T-helper 1 cell treated with Interleukin-12 subunit alpha and Interleukin-12 subunit beta and Interleukin-4 antibody, amounts not matched to agents 30 μg/mL and 1 μg/mL, for 36 hours (primary cell): ENCODE data around the gene LIMS1.
"Not testable (repeated sequence)": the region's sequence is repeated elsewhere in the genome, so short reads cannot be mapped to it uniquely, and the experiment has no call there.

ENCODE experiments used
- H3K27ac Mint-ChIP-seq: one replicate; pipeline ENCODE4 v1.8.0; 2021; ENCODE audit warnings: mild to moderate bottlenecking, mixed read lengths
- H3K27me3 Mint-ChIP-seq: one replicate; pipeline ENCODE4 v1.8.0; 2021; ENCODE audit warnings: low read depth, mixed read lengths
- H3K36me3 Mint-ChIP-seq: one replicate; pipeline ENCODE4 v1.8.0; 2021; ENCODE audit warnings: low read depth, mixed read lengths
- H3K4me1 Mint-ChIP-seq: one replicate; pipeline ENCODE4 v1.8.0; 2021; ENCODE audit warnings: low read depth, mixed read lengths
- H3K4me3 Mint-ChIP-seq: one replicate; pipeline ENCODE4 v1.8.0; 2021; ENCODE audit warnings: mild to moderate bottlenecking, moderate library complexity, mixed read lengths
- H3K9me3 Mint-ChIP-seq: one replicate; pipeline ENCODE4 v1.8.0; 2021; ENCODE audit warnings: mixed read lengths

Gene LIMS1

GRCh38 chr2:108656282-108656681, 122.0 kb downstream of the LIMS1 start:
- H3K4me3 Mint-ChIP-seq, H3K36me3 Mint-ChIP-seq, H3K27ac Mint-ChIP-seq, H3K27me3 Mint-ChIP-seq, H3K9me3 Mint-ChIP-seq: not testable (repeated sequence)
- peaks cover 14% of the 10 kb centered on the region for H3K4me1 Mint-ChIP-seq

GRCh38 chr2:108657517-108657916, 123.2 kb downstream of the LIMS1 start:
- H3K27me3 Mint-ChIP-seq, H3K4me3 Mint-ChIP-seq, H3K36me3 Mint-ChIP-seq, H3K9me3 Mint-ChIP-seq, H3K27ac Mint-ChIP-seq: not testable (repeated sequence)
- peaks cover 16% of the 10 kb centered on the region for H3K4me1 Mint-ChIP-seq

- H3K36me3 Mint-ChIP-seq: peaks cover 13% of the 10 kb centered on the region
- H3K27ac Mint-ChIP-seq, H3K4me3 Mint-ChIP-seq, H3K9me3 Mint-ChIP-seq, H3K27me3 Mint-ChIP-seq: not testable (repeated sequence)
- peaks cover 15% of the 10 kb centered on the region for H3K4me1 Mint-ChIP-seq
Observed at GRCh38 chr2:108658553-108658952, 124.3 kb downstream of the LIMS1 start.

DNA sequence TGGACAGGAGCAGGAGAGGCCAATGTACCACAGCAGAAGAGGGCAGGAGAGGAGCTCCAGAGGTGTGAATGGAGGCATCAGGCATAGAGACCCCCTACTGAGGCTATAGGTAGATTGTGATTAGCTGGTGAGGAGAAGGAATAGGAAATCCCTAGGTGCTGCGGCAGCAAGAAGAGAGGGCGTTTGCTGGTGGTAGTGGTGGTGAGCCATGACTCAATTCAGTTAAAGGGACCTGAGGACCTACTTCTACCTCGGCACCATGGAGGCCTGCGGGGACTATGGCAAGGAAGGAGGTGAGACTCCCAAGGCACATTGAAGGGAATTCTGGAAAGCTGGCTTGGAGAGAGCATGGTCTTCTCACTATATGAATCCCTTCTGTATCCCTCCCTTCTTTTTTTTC, 127.2 kb downstream of the LIMS1 start:
- H3K27me3 Mint-ChIP-seq, H3K4me3 Mint-ChIP-seq, H3K9me3 Mint-ChIP-seq: not testable (repeated sequence)
- peaks cover 14% of the 10 kb centered on the region for H3K36me3 Mint-ChIP-seq
- H3K27ac Mint-ChIP-seq: peak overlapping the region; percentile 46
- H3K4me1 Mint-ChIP-seq: peaks cover 17% of the 10 kb centered on the region

- Mint-ChIP-seq H3K4me3 (peak overlapping the region; percentile 25), H3K36me3 (peaks cover 14% of the 10 kb centered on the region), H3K4me1 (peaks cover 17% of the 10 kb centered on the region)
- H3K27ac Mint-ChIP-seq, H3K27me3 Mint-ChIP-seq, H3K9me3 Mint-ChIP-seq: not testable (repeated sequence)
Observed at GRCh38 chr2:108662207-108662612, 127.9 kb downstream of the LIMS1 start.

DNA sequence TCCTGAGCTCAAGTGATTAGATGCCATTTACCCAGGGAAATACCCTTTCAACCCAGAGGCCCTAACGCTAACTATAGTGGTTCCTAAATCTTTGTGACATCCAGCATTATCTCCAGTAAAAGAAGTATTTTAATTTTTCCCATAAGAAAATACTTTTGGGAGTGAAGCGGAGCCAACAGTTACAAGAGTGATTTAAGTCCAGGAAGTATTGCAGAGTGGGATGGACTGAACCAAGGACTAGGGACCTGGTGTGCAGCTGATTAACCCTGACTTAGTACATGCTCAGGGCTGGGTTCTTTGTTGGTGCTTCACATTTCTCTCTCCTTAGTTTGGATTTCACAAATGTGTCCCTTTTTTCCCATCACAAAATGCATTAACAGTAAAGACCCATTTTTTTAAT, 129.1 kb downstream of the LIMS1 start:
- not testable (repeated sequence) for H3K27ac Mint-ChIP-seq, H3K27me3 Mint-ChIP-seq, H3K9me3 Mint-ChIP-seq, H3K4me3 Mint-ChIP-seq
- H3K4me1 Mint-ChIP-seq: peaks cover 17% of the 10 kb centered on the region
- H3K36me3 Mint-ChIP-seq: peaks cover 16% of the 10 kb centered on the region

- not testable (repeated sequence) for H3K9me3 Mint-ChIP-seq, H3K27ac Mint-ChIP-seq, H3K4me3 Mint-ChIP-seq, H3K27me3 Mint-ChIP-seq
- peaks cover 19% of the 10 kb centered on the region for H3K4me1 Mint-ChIP-seq
- H3K36me3 Mint-ChIP-seq: peaks cover 20% of the 10 kb centered on the region
Observed at GRCh38 chr2:108664089-108664488, 129.8 kb downstream of the LIMS1 start.

GRCh38 chr2:108664979-108665378, 130.7 kb downstream of the LIMS1 start:
- H3K27ac Mint-ChIP-seq, H3K9me3 Mint-ChIP-seq, H3K27me3 Mint-ChIP-seq, H3K4me3 Mint-ChIP-seq: not testable (repeated sequence)
- peaks cover 18% of the 10 kb centered on the region for H3K36me3 Mint-ChIP-seq
- H3K4me1 Mint-ChIP-seq: peaks cover 19% of the 10 kb centered on the region

DNA sequence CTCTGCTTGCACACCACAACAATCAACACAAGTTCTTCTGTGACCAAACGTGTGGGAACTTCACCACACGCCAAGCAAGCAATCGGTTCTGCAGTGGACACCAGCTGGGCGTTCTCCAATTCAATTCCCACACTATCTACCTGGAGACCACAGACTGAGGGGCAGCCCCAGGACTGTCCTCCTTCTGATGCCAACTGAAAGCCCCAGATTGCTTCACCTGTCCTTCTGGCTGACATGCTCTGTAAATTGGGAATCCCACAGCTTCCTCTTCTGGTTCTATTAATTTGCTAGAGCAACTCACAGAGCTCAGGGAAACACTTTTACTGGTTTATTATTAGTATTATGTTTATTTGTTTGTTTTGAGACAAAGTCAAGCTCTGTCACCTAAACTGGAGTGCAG, 131.7 kb downstream of the LIMS1 start:
- H3K27ac Mint-ChIP-seq, H3K9me3 Mint-ChIP-seq, H3K27me3 Mint-ChIP-seq, H3K4me3 Mint-ChIP-seq: not testable (repeated sequence)
- H3K4me1 Mint-ChIP-seq: peaks cover 18% of the 10 kb centered on the region
- peaks cover 14% of the 10 kb centered on the region for H3K36me3 Mint-ChIP-seq

GRCh38 chr2:108667140-108667539, 132.9 kb downstream of the LIMS1 start:
- not testable (repeated sequence) for H3K9me3 Mint-ChIP-seq, H3K27me3 Mint-ChIP-seq, H3K27ac Mint-ChIP-seq, H3K4me3 Mint-ChIP-seq
- Mint-ChIP-seq H3K4me1 (peaks cover 13% of the 10 kb centered on the region), H3K36me3 (peaks cover 14% of the 10 kb centered on the region)

DNA sequence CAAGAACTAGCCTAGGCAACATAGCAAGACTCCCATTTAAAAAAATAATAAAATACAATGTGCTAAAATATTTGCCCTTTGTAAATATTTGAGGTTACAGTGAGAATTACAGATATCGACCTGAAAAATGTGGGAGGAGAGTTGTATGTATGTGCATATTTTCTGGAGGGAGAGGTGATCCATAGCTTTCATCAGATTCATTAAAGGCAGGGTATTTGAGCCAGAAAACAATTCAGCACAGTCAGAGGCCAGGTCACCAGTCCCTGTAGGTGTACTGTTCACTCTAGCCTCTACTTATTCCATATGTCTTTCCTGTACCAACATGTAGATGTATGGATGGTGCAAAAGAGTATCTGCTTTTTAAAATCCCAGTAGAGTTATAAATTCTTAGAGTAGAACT, 136.0 kb downstream of the LIMS1 start:
- not testable (repeated sequence) for H3K4me3 Mint-ChIP-seq, H3K9me3 Mint-ChIP-seq, H3K36me3 Mint-ChIP-seq, H3K27me3 Mint-ChIP-seq, H3K27ac Mint-ChIP-seq, H3K4me1 Mint-ChIP-seq

GRCh38 chr2:108672200-108672805, 138.0 kb downstream of the LIMS1 start:
- H3K4me1 Mint-ChIP-seq, H3K4me3 Mint-ChIP-seq, H3K9me3 Mint-ChIP-seq, H3K27me3 Mint-ChIP-seq, H3K27ac Mint-ChIP-seq: not testable (repeated sequence)
- H3K36me3 Mint-ChIP-seq: peaks cover 13% of the 10 kb centered on the region

DNA sequence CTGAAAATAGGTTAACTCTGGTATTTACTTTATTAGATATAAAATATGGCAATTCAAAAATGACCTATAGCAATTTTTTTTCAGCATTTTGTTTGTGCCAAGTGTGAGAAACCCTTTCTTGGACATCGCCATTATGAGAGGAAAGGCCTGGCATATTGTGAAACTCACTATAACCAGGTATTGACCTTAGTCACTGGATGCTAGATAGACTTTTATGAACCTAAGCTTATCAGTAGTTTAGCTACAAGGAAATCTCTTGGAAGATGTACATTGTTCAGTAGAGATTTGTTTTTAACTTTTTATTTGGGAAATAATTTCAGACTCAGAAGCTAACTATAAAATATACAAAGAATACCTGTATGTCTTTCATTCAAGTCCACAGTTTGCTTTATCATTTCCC, 142.3 kb downstream of the LIMS1 start:
- peaks cover 19% of the 10 kb centered on the region for H3K4me1 Mint-ChIP-seq
- not testable (repeated sequence) for H3K27me3 Mint-ChIP-seq, H3K4me3 Mint-ChIP-seq, H3K27ac Mint-ChIP-seq, H3K9me3 Mint-ChIP-seq
- peaks cover 15% of the 10 kb centered on the region for H3K36me3 Mint-ChIP-seq

- peaks cover 15% of the 10 kb centered on the region for H3K36me3 Mint-ChIP-seq
- peaks cover 19% of the 10 kb centered on the region for H3K4me1 Mint-ChIP-seq
- not testable (repeated sequence) for H3K27ac Mint-ChIP-seq, H3K9me3 Mint-ChIP-seq, H3K4me3 Mint-ChIP-seq, H3K27me3 Mint-ChIP-seq
Observed at GRCh38 chr2:108677239-108677744, 143.0 kb downstream of the LIMS1 start.

GRCh38 chr2:108678198-108678651, 144.0 kb downstream of the LIMS1 start:
- H3K36me3 Mint-ChIP-seq: peaks cover 15% of the 10 kb centered on the region
- H3K9me3 Mint-ChIP-seq, H3K4me3 Mint-ChIP-seq, H3K27me3 Mint-ChIP-seq: not testable (repeated sequence)
- peaks cover 19% of the 10 kb centered on the region for H3K4me1 Mint-ChIP-seq
- peak overlapping the region; percentile 55 for H3K27ac Mint-ChIP-seq

DNA sequence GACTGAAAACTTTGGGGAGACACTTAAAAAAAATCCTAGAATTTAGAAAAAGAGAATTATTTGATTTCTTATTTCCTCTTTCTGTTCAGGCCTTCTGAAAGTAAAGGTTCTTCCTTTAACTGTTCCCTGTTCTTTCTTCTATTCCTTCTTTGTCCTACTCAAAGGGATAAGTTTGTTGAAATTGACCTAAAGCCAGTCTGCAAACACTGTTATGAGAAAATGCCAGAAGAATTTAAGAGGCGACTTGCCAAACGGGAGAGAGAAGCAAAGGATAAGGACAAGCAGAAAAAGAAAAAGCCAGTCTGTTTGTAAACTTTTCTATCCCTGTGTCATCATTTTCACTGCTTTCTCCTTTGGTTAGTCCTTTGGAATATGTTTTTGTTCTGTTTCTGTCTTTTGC, 146.5 kb downstream of the LIMS1 start:
- Mint-ChIP-seq H3K36me3 (peaks cover 14% of the 10 kb centered on the region), H3K4me1 (peaks cover 16% of the 10 kb centered on the region)
- not testable (repeated sequence) for H3K27ac Mint-ChIP-seq, H3K27me3 Mint-ChIP-seq, H3K9me3 Mint-ChIP-seq, H3K4me3 Mint-ChIP-seq
